Right renal cortex interstitium (tissue), 3 donors: ENCODE data around the gene GNG7. TPM values are rescaled to one million over a fixed set of nuclear protein-coding genes. Genes with fewer than 3 reads are reported as not detected.

Experiments
- polyA plus RNA-seq, 3 donors: library from polyadenylated mRNA; unstranded; fragments of 120-200 nt; gene quantifications; one replicate each; pipeline ENCODE4 v1.2.1, GENCODE V29; 2013; ENCODE audit not compliant: insufficient read length in 3 of 3

GNG7 gene
- polyA plus RNA-seq, 3 donors = 4.9 to 5.2 (median 5.0) TPM

Other genes starting within 250 kb of the GNG7 start
- gene LMNB2, start 245.7 kb downstream of the GNG7 start, polyA plus RNA-seq = 10 to 100 TPM; 53.7 to 59.7 (median 58.7) TPM
- 10 to 100 TPM; 10.4 to 13.0 (median 12.2) TPM for gene GADD45B, start 226.6 kb downstream of the GNG7 start, polyA plus RNA-seq
- 1 to 10 TPM; 2.6 to 3.7 (median 3.4) TPM for gene DIRAS1, start 18.7 kb upstream of the GNG7 start, polyA plus RNA-seq
- gene SLC39A3, start 37.3 kb upstream of the GNG7 start, polyA plus RNA-seq = 10 to 100 TPM; 27.5 to 33.6 (median 29.8) TPM
- gene SGTA, start 80.6 kb upstream of the GNG7 start, polyA plus RNA-seq = 10 to 100 TPM; 44.7 to 46.9 (median 45.4) TPM
- 10 to 100 TPM; 37.8 to 48.9 (median 41.8) TPM for gene THOP1, start 82.8 kb upstream of the GNG7 start, polyA plus RNA-seq
- gene ZNF554, start 117.2 kb upstream of the GNG7 start, polyA plus RNA-seq = 1 to 10 TPM; 9.4 to 9.7 (median 9.6) TPM
- 10 to 100 TPM; 13.8 to 14.4 (median 14.0) TPM for gene ZNF555, start 138.8 kb upstream of the GNG7 start, polyA plus RNA-seq
- gene ZNF556, start 164.6 kb upstream of the GNG7 start, polyA plus RNA-seq = 1 to 10 TPM in 2 of 3 donors, under 1 TPM in 1; 0.76 to 1.3 (median 1.1) TPM
- gene ZNF57, start 198.2 kb upstream of the GNG7 start, polyA plus RNA-seq = 10 to 100 TPM in 1 of 3 donors, 1 to 10 TPM in 2; 7.6 to 10.6 (median 8.6) TPM
- 1 to 10 TPM; 7.9 to 9.0 (median 8.8) TPM for gene ZNF77, start 242.3 kb upstream of the GNG7 start, polyA plus RNA-seq